ENCODE results near the gene CPT1B. TPM values are rescaled to one million over a fixed set of nuclear protein-coding genes. Genes with fewer than 3 reads are reported as not detected.

The CPT1B gene
- total and polyA plus RNA-seq, 2 of the 8 experiments (the other 6 are each of a cell fraction or from before 2014, with no cell fraction given), result 34.2 to 36.2 TPM

GRCh38 chr22:50585781-50586180 lies 7.6 kb upstream of the CPT1B start:
- Histone ChIP-seq H4K20me1 (replicated peaks in 1 of 2; ENCODE audit: control insufficient read depth in 1 of 2, insufficient read depth in 2 of 2, low read length in 2 of 2) (no peaks in the 10 kb centered on the region), H3K23ac (ENCODE audit: insufficient read length) (no peak overlapping the region), H2BK5ac (ENCODE audit: low read depth, low read length) (no peak overlapping the region), H3K4me1 (replicated peaks in 1 of 4; ENCODE audit: control insufficient read depth in 3 of 4, insufficient read depth in 4 of 4, low read length in 3 of 4) (peaks cover 4 to 15% (median 7%) of the 10 kb centered on the region in 4 experiments), H2BK12ac (ENCODE audit: low read depth, low read length) (no peak overlapping the region), H2AK5ac (ENCODE audit: low read depth, low read length) (no peak overlapping the region), H4K8ac (ENCODE audit: extremely low read depth, insufficient read depth, low read length) (no peak overlapping the region), H3K27me3 (replicated peaks in 1 of 4; ENCODE audit: control insufficient read depth in 3 of 4, extremely low read depth in 1 of 4, insufficient read depth in 3 of 4, low read length in 3 of 4) (0 out of 7 replicates have a peak, but pooled peaks cover 0 to 1% (median 0%) of the 10 kb centered on the region in 4 experiments), H3K27ac (ENCODE audit: low read depth, low read length) (no peak overlapping the region), H2BK120ac (replicated peaks; ENCODE audit: low read depth, low read length) (no peak overlapping the region), H3K4me2 (ENCODE audit: insufficient read depth in 1 of 2, low read depth in 2 of 2, low read length in 2 of 2) (no peak overlapping the region), H3K4me3 (ENCODE audit: extremely low read depth in 1 of 4, insufficient read depth in 2 of 4, low read depth in 3 of 4, low read length in 4 of 4) (no peak overlapping the region), H4K91ac (replicated peaks; ENCODE audit: insufficient read length, low read length) (no peak overlapping the region), H2BK15ac (ENCODE audit: low read length) (no peak overlapping the region), H3K56ac (replicated peaks; ENCODE audit: insufficient read length, low read depth, low read length) (no peak overlapping the region), H3K14ac (ENCODE audit: insufficient read length) (no peak overlapping the region), H2BK20ac (ENCODE audit: low read length) (no peak overlapping the region), H3K18ac (ENCODE audit: extremely low read depth, low read length) (no peak overlapping the region), H3K9ac (replicated peaks in 1 of 4; ENCODE audit: extremely low read depth in 1 of 4, low read depth in 3 of 4, low read length in 3 of 4) (no peak overlapping the region), H3K79me2 (ENCODE audit: control insufficient read depth in 1 of 2, insufficient read depth in 2 of 2, low read length in 2 of 2) (peaks cover 0 to 7% of the 10 kb centered on the region in 2 experiments; a peak in 1 of 4 replicates), H3K79me1 (ENCODE audit: low read depth, low read length) (peaks cover 7% of the 10 kb centered on the region; the same call in 1 of the 2 replicates), H2AFZ (ENCODE audit: low read length) (no peak overlapping the region), H3K9me3 (ENCODE audit: insufficient read depth in 2 of 2, low read depth in 1 of 2, low read length in 1 of 2) (no peaks in the 10 kb centered on the region), H3K4ac (replicated peaks; ENCODE audit: insufficient read length, low read depth, low read length) (no peak overlapping the region), H3K23me2 (ENCODE audit: low read depth, low read length) (peaks cover 10% of the 10 kb centered on the region; the same call in 1 of the 2 replicates), H4K5ac (ENCODE audit: insufficient read length, low read depth, low read length) (no peak overlapping the region), H3K36me3 (ENCODE audit: control insufficient read depth in 2 of 4, insufficient read depth in 4 of 4, low read length in 3 of 4) (no peaks in the 10 kb centered on the region; a peak in 2 of 8 replicates)
- FAIRE-seq (no peak), DNase-seq (ENCODE audit: low read depth in 1 of 2, low spot score in 2 of 2) (no peak)
- ChIA-PET CTCF (ENCODE audit: partially characterized antibody) (interaction anchor here (0.8 to 4.0 kb wide), 7 partner anchors 13 to 114 kb away, joined by 3 to 19 read pairs (median 5); no protein-coding TSS in a partner anchor), POLR2A (ENCODE audit: partially characterized antibody) (interaction anchor here (1.5 kb wide), 1 partner anchor 9 kb away, joined by 3 read pairs; no protein-coding TSS in a partner anchor)
- no peak for TF ChIP-seq JUND (IDR thresholded peaks at IDR 0.05; ENCODE audit: low read length)
- TF ChIP-seq TBP (IDR thresholded peaks at IDR 0.05; ENCODE audit: low read depth, low read length), result no peak
- TF ChIP-seq CTBP2 (IDR thresholded peaks at IDR 0.05; ENCODE audit: borderline replicate concordance, insufficient read depth, insufficient read length, low read length), result no peak
- no peak for TF ChIP-seq NANOG (IDR thresholded peaks at IDR 0.05; ENCODE audit: insufficient read depth, low read depth, low read length, poor library complexity, severe bottlenecking)
- no peak for TF ChIP-seq RXRA (IDR thresholded peaks at IDR 0.05; ENCODE audit: insufficient read depth, low read depth, low read length)
- TF ChIP-seq TCF12 (IDR thresholded peaks at IDR 0.05; ENCODE audit: low read depth, low read length), result no peak
- TF ChIP-seq SIN3A (conservative IDR thresholded peaks at IDR 0.05 in 1 of 2, IDR thresholded peaks at IDR 0.05 in 1 of 2; ENCODE audit: low read depth in 1 of 2, low read length in 2 of 2), result no peak
- TF ChIP-seq TEAD4 (IDR thresholded peaks at IDR 0.05; ENCODE audit: low read depth, low read length), result no peak
- no peak for TF ChIP-seq SP2 (IDR thresholded peaks at IDR 0.05; ENCODE audit: low read length)
- TF ChIP-seq BACH1 (IDR thresholded peaks at IDR 0.05; ENCODE audit: low read length), result no peak
- TF ChIP-seq EGR1 (IDR thresholded peaks at IDR 0.05; ENCODE audit: borderline replicate concordance, low read depth, low read length), result no peak
- no peak for TF ChIP-seq YY1 (IDR thresholded peaks at IDR 0.05; ENCODE audit: low read depth, low read length)
- no peak for TF ChIP-seq CREB1 (IDR thresholded peaks at IDR 0.05)
- 89% methylated on average over 8 of the region's 8 CpGs; no CpG with 5 or more reads in 1 of the 2 experiments for WGBS, 2 experiments (ENCODE audit: extremely low coverage in 1 of 2, insufficient coverage in 1 of 2, insufficient read length in 1 of 2, insufficient replicate concordance in 2 of 2, low coverage in 1 of 2, low lambda C conversion rate in 2 of 2, missing lambda C conversion rate in 1 of 2)
